GM23338 (cell line): ENCODE data around the gene SOX13. TPM values are rescaled to one million over a fixed set of nuclear protein-coding genes. Genes with fewer than 3 reads are reported as not detected.

Experiments used
- ATAC-seq: fragments of 200-7000 bp; cut with Tn5 transposase; 3 replicates; pipeline ENCODE4 v1.9.1; 2020
- DNase-seq: peaks from one replicate; pipeline ENCODE4 v3.0.0-alpha.2; 2015; ENCODE audit warnings: low spot score
- H2AFZ ChIP-seq: fragments of 200-600 bp; sonication (generic); 2 replicates; pipeline ENCODE4 v1.8.0; 2016; ENCODE audit warnings: antibody characterized with exemption, mild to moderate bottlenecking, moderate library complexity
- H3F3A ChIP-seq: fragments of 200-600 bp; sonication (generic); replicated peaks from 2 replicates; pipeline ENCODE4 v1.8.0; 2017; ENCODE audit warnings: antibody characterized with exemption, mixed run types, low read depth
- H3K27ac ChIP-seq: fragments of 200-600 bp; sonication (generic); 2 replicates; pipeline ENCODE4 v1.6.1; 2016; ENCODE audit warnings: low read depth
- H3K27me3 ChIP-seq: fragments of 200-600 bp; sonication (generic); 2 replicates; pipeline ENCODE4 v1.8.0; 2016; ENCODE audit warnings: mild to moderate bottlenecking, mixed run types, moderate library complexity; ENCODE audit not compliant: insufficient read depth
- H3K36me3 ChIP-seq: fragments of 200-600 bp; sonication (generic); 2 replicates; pipeline ENCODE4 v1.8.0; 2016; ENCODE audit warnings: mild to moderate bottlenecking; ENCODE audit not compliant: insufficient read depth
- H3K4me1 ChIP-seq: fragments of 200-600 bp; sonication (generic); 2 replicates; pipeline ENCODE4 v1.8.0; 2016; ENCODE audit warnings: mild to moderate bottlenecking, moderate library complexity; ENCODE audit not compliant: insufficient read depth
- H3K4me2 ChIP-seq: fragments of 200-600 bp; sonication (generic); 2 replicates; pipeline ENCODE4 v1.7.1; 2017; ENCODE audit warnings: mixed run types
- H3K4me3 ChIP-seq: fragments of 200-600 bp; sonication (generic); 2 replicates; pipeline ENCODE4 v1.6.1; 2016; ENCODE audit warnings: mixed run types
- H3K79me2 ChIP-seq: fragments of 200-600 bp; sonication (generic); replicated peaks from 2 replicates; pipeline ENCODE4 v1.8.0; 2017; ENCODE audit warnings: mild to moderate bottlenecking; ENCODE audit not compliant: insufficient read depth
- H3K9me2 ChIP-seq: fragments of 200-600 bp; sonication (generic); 2 replicates; pipeline ENCODE4 v1.8.0; 2017; ENCODE audit not compliant: insufficient read depth
- H4K20me1 ChIP-seq: fragments of 200-600 bp; sonication (generic); replicated peaks from 2 replicates; pipeline ENCODE4 v1.8.0; 2017; ENCODE audit warnings: mild to moderate bottlenecking; ENCODE audit not compliant: insufficient read depth
- H3K27ac Mint-ChIP-seq: 2 replicates; pipeline ENCODE4 v1.8.0; 2020; ENCODE audit warnings: inconsistent platforms, mild to moderate bottlenecking, moderate library complexity, mixed read lengths
- H3K27me3 Mint-ChIP-seq: 3 replicates; pipeline ENCODE4 v1.8.0; 2022; ENCODE audit warnings: low read depth, mild to moderate bottlenecking, moderate library complexity, mixed read lengths, inconsistent platforms; ENCODE audit not compliant: insufficient read depth, poor library complexity
- H3K36me3 Mint-ChIP-seq: 3 replicates; pipeline ENCODE4 v1.8.0; 2021; ENCODE audit warnings: low read depth, mild to moderate bottlenecking, inconsistent platforms, moderate library complexity, mixed read lengths
- H3K4me1 Mint-ChIP-seq: 3 replicates; pipeline ENCODE4 v1.8.0; 2020; ENCODE audit warnings: mild to moderate bottlenecking, inconsistent platforms, mixed read lengths
- H3K4me3 Mint-ChIP-seq: 3 replicates; pipeline ENCODE4 v1.8.0; 2021; ENCODE audit warnings: moderate library complexity, mild to moderate bottlenecking, inconsistent platforms, mixed read lengths
- H3K9me3 Mint-ChIP-seq: 3 replicates; pipeline ENCODE4 v1.8.0; 2020; ENCODE audit warnings: moderate library complexity, mild to moderate bottlenecking, inconsistent platforms, mixed read lengths
- CREB1 ChIP-seq: fragments of 250-450 bp; sonication (Bioruptor Pico); IDR thresholded peaks from 2 replicates; pipeline ENCODE4 v1.5.0; 2020; ENCODE audit warnings: low read depth, mild to moderate bottlenecking, moderate library complexity
- CTCF ChIP-seq, 2 experiments: fragments of 200-600 bp in 1 of 2; sonication (generic) in 1 of 2; conservative IDR thresholded peaks; 2 replicates each; pipeline versions ENCODE4 v1.5.1 to v1.6.1; 2016 to 2017; ENCODE audit warnings: antibody characterized with exemption in 2 of 2, low read depth in 2 of 2, mild to moderate bottlenecking in 2 of 2, moderate library complexity in 1 of 2
- ETS1 ChIP-seq: IDR thresholded peaks from 2 replicates; pipeline ENCODE4 v1.6.1; 2016; ENCODE audit warnings: antibody characterized with exemption
- EZH2 ChIP-seq: fragments of 200-600 bp; sonication (generic); IDR thresholded peaks from one replicate; pipeline ENCODE4 v1.8.0; 2017; ENCODE audit warnings: antibody characterized with exemption, mild to moderate bottlenecking, low read depth; ENCODE audit not compliant: unreplicated experiment
- EZH2phosphoT487 ChIP-seq: fragments of 200-600 bp; sonication (generic); IDR thresholded peaks from one replicate; pipeline ENCODE4 v1.8.1; 2018; ENCODE audit warnings: antibody characterized with exemption; ENCODE audit not compliant: unreplicated experiment
- JUNB ChIP-seq: IDR thresholded peaks from one replicate; pipeline ENCODE4 v1.6.1; 2016; ENCODE audit warnings: antibody characterized with exemption; ENCODE audit not compliant: unreplicated experiment
- NANOG ChIP-seq: IDR thresholded peaks from 2 replicates; pipeline ENCODE4 v1.6.1; 2016; ENCODE audit warnings: antibody characterized with exemption, borderline replicate concordance
- POLR2AphosphoS5 ChIP-seq: IDR thresholded peaks from 2 replicates; pipeline ENCODE4 v1.6.1; 2016; ENCODE audit warnings: antibody characterized with exemption, low read depth
- REST ChIP-seq: IDR thresholded peaks from one replicate; pipeline ENCODE4 v1.6.1; 2018; ENCODE audit warnings: antibody characterized with exemption; ENCODE audit not compliant: unreplicated experiment
- STAT1 ChIP-seq: IDR thresholded peaks from one replicate; pipeline ENCODE4 v1.6.1; 2016; ENCODE audit warnings: antibody characterized with exemption; ENCODE audit not compliant: unreplicated experiment
- ZNF114 ChIP-seq: fragments of 250-450 bp; sonication (Bioruptor Pico); IDR thresholded peaks from 2 replicates; pipeline ENCODE4 v1.5.0; 2020; ENCODE audit warnings: mild to moderate bottlenecking, moderate library complexity
- ZNF331 ChIP-seq: fragments of 250-450 bp; sonication (Bioruptor Pico); IDR thresholded peaks from 2 replicates; pipeline ENCODE4 v1.5.0; 2020; ENCODE audit warnings: low read depth, mild to moderate bottlenecking, moderate library complexity
- polyA plus RNA-seq: library from polyadenylated mRNA; unstranded; fragments of >200 nt; fragmentation: Nextera tagmentation; extraction: Ambion mirVana; gene quantifications from 2 replicates; pipeline ENCODE4 v1.2.1, GENCODE V29; 2016
- total RNA-seq: library from RNA; depleted of rRNA; stranded (reverse); fragments of >200 nt; shearing (Covaris generic); gene quantifications from 2 replicates; pipeline ENCODE4 v1.2.3, GENCODE V29; 2014
- TF ChIP-seq, protein P1 (sequence below): fragments of 250-450 bp; sonication (Bioruptor Pico); IDR thresholded peaks from 2 replicates; pipeline ENCODE4 v1.5.0; 2020; ENCODE audit warnings: mild to moderate bottlenecking, moderate library complexity

The SOX13 gene
- total and polyA plus RNA-seq, 2 experiments from 2014 or later = 28.6 to 123 TPM

DNA sequence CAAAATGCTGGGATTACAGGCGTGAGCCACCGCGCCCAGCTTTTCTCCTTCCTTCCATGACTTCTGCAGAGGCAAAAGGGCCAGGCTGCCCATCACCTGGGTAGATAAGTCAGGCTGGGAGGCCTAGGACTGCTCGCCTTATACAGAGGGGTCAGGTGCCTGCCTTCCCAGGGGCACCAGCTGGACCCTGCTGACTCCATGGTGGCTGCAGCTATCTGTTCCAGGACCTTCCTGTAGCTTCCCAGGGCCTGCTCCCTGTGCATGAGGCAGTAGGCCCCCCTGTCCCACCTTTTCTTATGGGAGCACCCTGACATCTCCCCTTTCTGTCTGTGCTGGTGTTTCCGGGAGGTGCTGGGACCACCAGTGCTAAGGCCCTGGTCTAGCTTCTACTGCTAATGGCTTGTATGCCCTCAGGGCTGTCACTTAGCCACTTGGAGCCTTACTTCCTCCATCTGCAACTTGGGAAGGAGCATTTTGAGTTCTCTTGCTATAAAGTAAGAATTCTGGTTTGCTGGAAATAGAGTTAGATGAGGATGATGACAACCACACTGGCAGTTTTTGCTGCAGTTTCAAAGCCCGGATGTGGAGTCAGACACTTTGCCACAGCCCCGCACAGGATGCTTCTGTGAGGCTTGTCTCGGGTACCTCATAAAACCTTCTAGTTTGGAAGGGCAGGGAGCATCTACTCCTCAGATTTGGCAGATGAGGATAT, 14.4 kb downstream of the SOX13 start:
- TF ChIP-seq ZNF114 (CRISPR knock-in tag) = no peak
- no peak for TF ChIP-seq STAT1
- TF ChIP-seq ZNF331 (CRISPR knock-in tag) = no peak
- no peak for TF ChIP-seq EZH2phosphoT487
- no peak for TF ChIP-seq ETS1
- TF ChIP-seq NANOG = no peak
- no peak for TF ChIP-seq POLR2AphosphoS5
- no peak for TF ChIP-seq CTCF (conservative IDR thresholded peaks at IDR 0.05; ENCODE audit: low read depth in 2 of 2)
- no peak for TF ChIP-seq JUNB
- TF ChIP-seq CREB1 = no peak
- TF ChIP-seq REST = no peak
- TF ChIP-seq, protein P1, sequence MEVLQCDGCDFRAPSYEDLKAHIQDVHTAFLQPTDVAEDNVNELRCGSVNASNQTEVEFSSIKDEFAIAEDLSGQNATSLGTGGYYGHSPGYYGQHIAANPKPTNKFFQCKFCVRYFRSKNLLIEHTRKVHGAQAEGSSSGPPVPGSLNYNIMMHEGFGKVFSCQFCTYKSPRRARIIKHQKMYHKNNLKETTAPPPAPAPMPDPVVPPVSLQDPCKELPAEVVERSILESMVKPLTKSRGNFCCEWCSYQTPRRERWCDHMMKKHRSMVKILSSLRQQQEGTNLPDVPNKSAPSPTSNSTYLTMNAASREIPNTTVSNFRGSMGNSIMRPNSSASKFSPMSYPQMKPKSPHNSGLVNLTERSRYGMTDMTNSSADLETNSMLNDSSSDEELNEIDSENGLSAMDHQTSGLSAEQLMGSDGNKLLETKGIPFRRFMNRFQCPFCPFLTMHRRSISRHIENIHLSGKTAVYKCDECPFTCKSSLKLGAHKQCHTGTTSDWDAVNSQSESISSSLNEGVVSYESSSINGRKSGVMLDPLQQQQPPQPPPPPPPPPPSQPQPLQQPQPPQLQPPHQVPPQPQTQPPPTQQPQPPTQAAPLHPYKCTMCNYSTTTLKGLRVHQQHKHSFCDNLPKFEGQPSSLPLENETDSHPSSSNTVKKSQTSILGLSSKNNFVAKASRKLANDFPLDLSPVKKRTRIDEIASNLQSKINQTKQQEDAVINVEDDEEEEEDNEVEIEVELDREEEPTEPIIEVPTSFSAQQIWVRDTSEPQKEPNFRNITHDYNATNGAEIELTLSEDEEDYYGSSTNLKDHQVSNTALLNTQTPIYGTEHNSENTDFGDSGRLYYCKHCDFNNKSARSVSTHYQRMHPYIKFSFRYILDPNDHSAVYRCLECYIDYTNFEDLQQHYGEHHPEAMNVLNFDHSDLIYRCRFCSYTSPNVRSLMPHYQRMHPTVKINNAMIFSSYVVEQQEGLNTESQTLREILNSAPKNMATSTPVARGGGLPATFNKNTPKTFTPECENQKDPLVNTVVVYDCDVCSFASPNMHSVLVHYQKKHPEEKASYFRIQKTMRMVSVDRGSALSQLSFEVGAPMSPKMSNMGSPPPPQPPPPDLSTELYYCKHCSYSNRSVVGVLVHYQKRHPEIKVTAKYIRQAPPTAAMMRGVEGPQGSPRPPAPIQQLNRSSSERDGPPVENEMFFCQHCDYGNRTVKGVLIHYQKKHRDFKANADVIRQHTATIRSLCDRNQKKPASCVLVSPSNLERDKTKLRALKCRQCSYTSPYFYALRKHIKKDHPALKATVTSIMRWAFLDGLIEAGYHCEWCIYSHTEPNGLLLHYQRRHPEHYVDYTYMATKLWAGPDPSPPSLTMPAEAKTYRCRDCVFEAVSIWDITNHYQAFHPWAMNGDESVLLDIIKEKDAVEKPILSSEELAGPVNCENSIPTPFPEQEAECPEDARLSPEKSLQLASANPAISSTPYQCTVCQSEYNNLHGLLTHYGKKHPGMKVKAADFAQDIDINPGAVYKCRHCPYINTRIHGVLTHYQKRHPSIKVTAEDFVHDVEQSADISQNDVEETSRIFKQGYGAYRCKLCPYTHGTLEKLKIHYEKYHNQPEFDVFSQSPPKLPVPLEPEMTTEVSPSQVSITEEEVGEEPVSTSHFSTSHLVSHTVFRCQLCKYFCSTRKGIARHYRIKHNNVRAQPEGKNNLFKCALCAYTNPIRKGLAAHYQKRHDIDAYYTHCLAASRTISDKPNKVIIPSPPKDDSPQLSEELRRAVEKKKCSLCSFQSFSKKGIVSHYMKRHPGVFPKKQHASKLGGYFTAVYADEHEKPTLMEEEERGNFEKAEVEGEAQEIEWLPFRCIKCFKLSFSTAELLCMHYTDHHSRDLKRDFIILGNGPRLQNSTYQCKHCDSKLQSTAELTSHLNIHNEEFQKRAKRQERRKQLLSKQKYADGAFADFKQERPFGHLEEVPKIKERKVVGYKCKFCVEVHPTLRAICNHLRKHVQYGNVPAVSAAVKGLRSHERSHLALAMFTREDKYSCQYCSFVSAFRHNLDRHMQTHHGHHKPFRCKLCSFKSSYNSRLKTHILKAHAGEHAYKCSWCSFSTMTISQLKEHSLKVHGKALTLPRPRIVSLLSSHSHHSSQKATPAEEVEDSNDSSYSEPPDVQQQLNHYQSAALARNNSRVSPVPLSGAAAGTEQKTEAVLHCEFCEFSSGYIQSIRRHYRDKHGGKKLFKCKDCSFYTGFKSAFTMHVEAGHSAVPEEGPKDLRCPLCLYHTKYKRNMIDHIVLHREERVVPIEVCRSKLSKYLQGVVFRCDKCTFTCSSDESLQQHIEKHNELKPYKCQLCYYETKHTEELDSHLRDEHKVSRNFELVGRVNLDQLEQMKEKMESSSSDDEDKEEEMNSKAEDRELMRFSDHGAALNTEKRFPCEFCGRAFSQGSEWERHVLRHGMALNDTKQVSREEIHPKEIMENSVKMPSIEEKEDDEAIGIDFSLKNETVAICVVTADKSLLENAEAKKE (CRISPR knock-in tag) = no peak
- no peak for TF ChIP-seq EZH2
- H3K36me3 Mint-ChIP-seq = peaks cover 3% of the 10 kb centered on the region
- H3K27me3 ChIP-seq = no peaks in the 10 kb centered on the region
- H3K4me1 ChIP-seq = peaks cover 95% of the 10 kb centered on the region
- no peaks in the 10 kb centered on the region for H3K9me2 ChIP-seq
- H4K20me1 ChIP-seq = peaks cover 64% of the 10 kb centered on the region
- no peak overlapping the region for H2AFZ ChIP-seq
- H3K27ac ChIP-seq = peak overlapping the region; percentile 72; the same call in 1 of the 2 replicates
- no peak overlapping the region for H3K4me3 Mint-ChIP-seq
- no peak for DNase-seq
- no peaks in the 10 kb centered on the region; the same call in 2 of the 3 replicates for H3K9me3 Mint-ChIP-seq
- H3K4me1 Mint-ChIP-seq = peaks cover 90% of the 10 kb centered on the region
- peak overlapping the region; percentile 56 for H3K4me2 ChIP-seq
- no peaks in the 10 kb centered on the region for H3K36me3 ChIP-seq
- peak overlapping the region; percentile 20; the same call in 1 of the 2 replicates for H3K27ac Mint-ChIP-seq
- no peak for ATAC-seq
- H3K4me3 ChIP-seq = no peak overlapping the region
- H3K79me2 ChIP-seq = peaks cover 99% of the 10 kb centered on the region
- peaks cover 17% of the 10 kb centered on the region for H3K27me3 Mint-ChIP-seq
- H3F3A ChIP-seq = peaks cover 21% of the 10 kb centered on the region; the same call in 1 of the 2 replicates
